ENCODE measurements around the gene KNCN.
A peak's percentile ranks its signal among the peaks of the same experiment; 100 is the strongest.

The KNCN gene

GRCh38 chr1:46522184-46522968 is 29.1 kb downstream of the KNCN start:
- no peak for DNase-seq

- DNase-seq, result no peak
These were observed 30.0 kb downstream of the KNCN start for GRCh38 chr1:46521414-46521813.

GRCh38 chr1:46520063-46520911 is 31.2 kb downstream of the KNCN start:
- DNase-seq, result no peak

GRCh38 chr1:46519209-46519608 is 32.2 kb downstream of the KNCN start:
- DNase-seq, result no peak

GRCh38 chr1:46517932-46518498 is 33.4 kb downstream of the KNCN start:
- no peak for DNase-seq

- peak; percentile 93 for DNase-seq
These were observed 34.3 kb downstream of the KNCN start for GRCh38 chr1:46517010-46517600.

- DNase-seq, result no peak
These were observed 35.1 kb downstream of the KNCN start for GRCh38 chr1:46516200-46516950.

GRCh38 chr1:46515576-46515975 is 35.9 kb downstream of the KNCN start:
- DNase-seq, result no peak

GRCh38 chr1:46513536-46513935 is 37.9 kb downstream of the KNCN start:
- no peak for DNase-seq

- no peak for DNase-seq
These were observed 38.7 kb downstream of the KNCN start for GRCh38 chr1:46512792-46513190.

- DNase-seq, result no peak
These were observed 39.2 kb downstream of the KNCN start for GRCh38 chr1:46512135-46512791.

- no peak for DNase-seq
These were observed 40.5 kb downstream of the KNCN start for GRCh38 chr1:46510998-46511365.

GRCh38 chr1:46510341-46510997 is 41.0 kb downstream of the KNCN start:
- DNase-seq, result no peak

- no peak for DNase-seq
These were observed 42.7 kb downstream of the KNCN start for GRCh38 chr1:46508757-46509156.

- no peak for DNase-seq
These were observed 44.8 kb downstream of the KNCN start for GRCh38 chr1:46506470-46507219.

- DNase-seq, result no peak
These were observed 48.0 kb downstream of the KNCN start for GRCh38 chr1:46503421-46503820.

- DNase-seq, result no peak
These were observed 49.9 kb downstream of the KNCN start for GRCh38 chr1:46501528-46501927.

- no peak for DNase-seq
These were observed 53.8 kb downstream of the KNCN start for GRCh38 chr1:46497665-46498064.

GRCh38 chr1:46497020-46497419 is 54.4 kb downstream of the KNCN start:
- no peak for DNase-seq

- DNase-seq, result no peak
These were observed 54.9 kb downstream of the KNCN start for GRCh38 chr1:46496505-46496904.

- DNase-seq, result no peak
These were observed 55.7 kb downstream of the KNCN start for GRCh38 chr1:46495778-46496177.

Data from NCI-H510A (cell line).